A673 (cell line): ENCODE data around the gene SLC43A1. TPM values are rescaled to one million over a fixed set of nuclear protein-coding genes. Genes with fewer than 3 reads are reported as not detected.

Experiments used
- BruUV-seq: library from RNA; stranded (reverse); fragments of 400-500 nt; replicated peaks from 2 replicates; lab custom pipeline; 2021; lab: Mats Ljungman, UMichigan
- CTCF ChIA-PET: fragments of 300-600 bp; sonication (Branson Sonifier 250); formaldehyde crosslinking; loops from one replicate; lab custom pipeline; 2022; ENCODE audit warnings: antibody characterized with exemption; lab: Charles Lee
- POLR2A ChIA-PET: fragments of 300-600 bp; sonication (Branson Sonifier 250); formaldehyde crosslinking; loops from one replicate; lab custom pipeline; 2022; ENCODE audit warnings: antibody characterized with exemption; ENCODE audit not compliant: low non-redundant PET; lab: Charles Lee
- DNase-seq: peaks from one replicate; pipeline ENCODE4 v3.0.0-alpha.2; 2015; ENCODE audit warnings: low spot score
- H3K27ac ChIP-seq: fragments of 200-600 bp; sonication (generic); 2 replicates; pipeline ENCODE4 v1.5.1; 2016; ENCODE audit warnings: mixed run types, low read depth, mild to moderate bottlenecking, mixed read lengths, antibody characterized with exemption, low read length; ENCODE audit not compliant: poor library complexity, severe bottlenecking
- H3K27me3 ChIP-seq: fragments of 200-600 bp; sonication (generic); replicated peaks from 2 replicates; pipeline ENCODE4 v1.6.1; 2017; ENCODE audit warnings: mixed run types, low read depth, mild to moderate bottlenecking, mixed read lengths, antibody characterized with exemption, low read length; ENCODE audit not compliant: insufficient read depth, poor library complexity
- H3K36me3 ChIP-seq: fragments of 200-600 bp; sonication (generic); 2 replicates; pipeline ENCODE4 v1.6.1; 2016; ENCODE audit warnings: mixed run types, mild to moderate bottlenecking, mixed read lengths, antibody characterized with exemption, low read length; ENCODE audit not compliant: insufficient read depth, poor library complexity, severe bottlenecking
- H3K4me1 ChIP-seq: fragments of 200-600 bp; sonication (generic); 2 replicates; pipeline ENCODE4 v1.6.1; 2017; ENCODE audit warnings: mixed run types, mild to moderate bottlenecking, mixed read lengths, antibody characterized with exemption, low read length; ENCODE audit not compliant: insufficient read depth, poor library complexity, severe bottlenecking
- H3K4me3 ChIP-seq: fragments of 200-600 bp; sonication (generic); 2 replicates; pipeline ENCODE4 v1.5.1; 2016; ENCODE audit warnings: low read depth, mixed run types, mild to moderate bottlenecking, mixed read lengths, low read length; ENCODE audit not compliant: poor library complexity, severe bottlenecking
- H3K9me3 ChIP-seq: fragments of 200-600 bp; sonication (generic); 2 replicates; pipeline ENCODE4 v1.6.1; 2016; ENCODE audit warnings: mixed run types, low read depth, mild to moderate bottlenecking, mixed read lengths, antibody characterized with exemption, low read length; ENCODE audit not compliant: poor library complexity, severe bottlenecking
- CTCF ChIP-seq: fragments of 300-800, 200-600 bp; sonication (generic); conservative IDR thresholded peaks from 2 replicates; pipeline ENCODE4 v1.5.1; 2017; ENCODE audit warnings: low read depth, mild to moderate bottlenecking, antibody characterized with exemption, low read length, moderate library complexity, mixed read lengths
- EZH2 ChIP-seq: fragments of 200-600 bp; sonication (generic); IDR thresholded peaks from 2 replicates; pipeline ENCODE4 v1.6.1; 2017; ENCODE audit warnings: borderline replicate concordance, low read depth, mild to moderate bottlenecking, mixed read lengths, antibody characterized with exemption, low read length; ENCODE audit not compliant: poor library complexity, severe bottlenecking
- intact Hi-C: fragments of 100-400 bp; cut with micrococcal nuclease; formaldehyde crosslinking; loops from one replicate; pipeline ENCODE4 v1.10.0; 2022; ENCODE audit not compliant: unreplicated experiment
- total RNA-seq: library from RNA; stranded (reverse); gene quantifications from 2 replicates; pipeline ENCODE4 v1.2.3, GENCODE V29; 2021

Gene SLC43A1
- total RNA-seq, 1 experiment from 2014 or later = 18.4 TPM

- Histone ChIP-seq H3K4me3 (no peak overlapping the region), H3K36me3 (no peaks in the 10 kb centered on the region), H3K9me3 (no peaks in the 10 kb centered on the region), H3K27ac (no peak overlapping the region), H3K4me1 (no peaks in the 10 kb centered on the region), H3K27me3 (no peaks in the 10 kb centered on the region)
- intact Hi-C loops = no loop called here
- no peak for DNase-seq
- CTCF ChIA-PET = no interaction called here
- no TSS peak for BruUV-seq
- POLR2A ChIA-PET = no interaction called here
- TF ChIP-seq CTCF (no peak), EZH2 (no peak)
Measured at GRCh38 chr11:57434640-57435546, 80.6 kb downstream of the SLC43A1 start.

Other genes starting within 250 kb of the SLC43A1 start
- gene TNKS1BP1, start 190.8 kb downstream of the SLC43A1 start, total RNA-seq = 80.4 and 88.8 TPM in 2 replicates
- 393 and 399 TPM in 2 replicates for gene SSRP1, start 179.8 kb downstream of the SLC43A1 start, total RNA-seq
- not detected in 2 replicates for gene P2RX3, start 177.3 kb downstream of the SLC43A1 start, total RNA-seq
- gene PRG3, start 134.6 kb downstream of the SLC43A1 start, total RNA-seq = not detected in 2 replicates
- not detected in 2 replicates for gene PRG2, start 125.1 kb downstream of the SLC43A1 start, total RNA-seq
- 89.1 and 142 TPM in 2 replicates for gene SLC43A3, start 88.6 kb downstream of the SLC43A1 start, total RNA-seq
- 5.2 and 7.0 TPM in 2 replicates for gene RTN4RL2, start 55.2 kb downstream of the SLC43A1 start, total RNA-seq
- 165 and 176 TPM in 2 replicates for gene TIMM10, start 15.1 kb upstream of the SLC43A1 start, total RNA-seq
- gene SMTNL1, start 21.9 kb upstream of the SLC43A1 start, total RNA-seq = not detected in 2 replicates
- gene UBE2L6, start 52.0 kb upstream of the SLC43A1 start, total RNA-seq = 30.4 and 38.8 TPM in 2 replicates
- gene SERPING1, start 82.0 kb upstream of the SLC43A1 start, total RNA-seq = 5.2 and 7.0 TPM in 2 replicates
- gene YPEL4, start 134.2 kb upstream of the SLC43A1 start, total RNA-seq = 0.20 TPM in 1 of 2 replicates, not detected in the other
- 23.4 and 26.8 TPM in 2 replicates for gene CLP1, start 142.1 kb upstream of the SLC43A1 start, total RNA-seq
- gene ZDHHC5, start 152.4 kb upstream of the SLC43A1 start, total RNA-seq = 72.9 and 76.9 TPM in 2 replicates
- 35.4 and 43.6 TPM in 2 replicates for gene MED19, start 196.5 kb upstream of the SLC43A1 start, total RNA-seq
- gene TMX2, start 196.9 kb upstream of the SLC43A1 start, total RNA-seq = 166 and 186 TPM in 2 replicates
- 192 and 212 TPM in 2 replicates for gene SELENOH, start 225.8 kb upstream of the SLC43A1 start, total RNA-seq
- not detected in 2 replicates for gene BTBD18, start 236.1 kb upstream of the SLC43A1 start, total RNA-seq
- gene CTNND1, start 246.1 kb upstream of the SLC43A1 start, total RNA-seq = 133 and 174 TPM in 2 replicates